NCI-H146 (cell line): ENCODE results near the gene CUX1.
"Not testable (repeated sequence)": the region's sequence is repeated elsewhere in the genome, so short reads cannot be mapped to it uniquely, and the experiment has no call there.

Experiments
- DNase-seq: peaks from one replicate; lab custom pipeline; 2025; lab: John Stamatoyannopoulos, UW

Gene CUX1

GRCh38 chr7:102288285-102288930 is 471.0 kb downstream of the CUX1 start:
- DNase-seq = no peak

- DNase-seq = no peak
Measured at GRCh38 chr7:102289057-102289456, 471.6 kb downstream of the CUX1 start.

GRCh38 chr7:102291056-102291915 is 473.9 kb downstream of the CUX1 start:
- no peak for DNase-seq

- DNase-seq = no peak
Measured at GRCh38 chr7:102291916-102292267, 474.5 kb downstream of the CUX1 start.

- DNase-seq = no peak
Measured at GRCh38 chr7:102292813-102293798, 475.7 kb downstream of the CUX1 start.

GRCh38 chr7:102294589-102294988 is 477.2 kb downstream of the CUX1 start:
- DNase-seq = no peak

GRCh38 chr7:102295346-102296178 is 478.1 kb downstream of the CUX1 start:
- DNase-seq = no peak

- DNase-seq = no peak
Measured at GRCh38 chr7:102296179-102296438, 478.7 kb downstream of the CUX1 start.

- DNase-seq = no peak
Measured at GRCh38 chr7:102296514-102296913, 479.1 kb downstream of the CUX1 start.

- no peak for DNase-seq
Measured at GRCh38 chr7:102297487-102298218, 480.2 kb downstream of the CUX1 start.

- DNase-seq = no peak
Measured at GRCh38 chr7:102300643-102301221, 483.3 kb downstream of the CUX1 start.

GRCh38 chr7:102301367-102301766 is 483.9 kb downstream of the CUX1 start:
- DNase-seq = not testable (repeated sequence)

GRCh38 chr7:102302025-102302424 is 484.6 kb downstream of the CUX1 start:
- DNase-seq = no peak

GRCh38 chr7:102303669-102304422 is 486.4 kb downstream of the CUX1 start:
- DNase-seq = no peak

GRCh38 chr7:102304668-102305067 is 487.2 kb downstream of the CUX1 start:
- DNase-seq = no peak

GRCh38 chr7:102305414-102306268 is 488.2 kb downstream of the CUX1 start:
- no peak for DNase-seq

GRCh38 chr7:102306916-102307677 is 489.7 kb downstream of the CUX1 start:
- DNase-seq = no peak

- DNase-seq = no peak
Measured at GRCh38 chr7:102310414-102310815, 493.0 kb downstream of the CUX1 start.
